ENCODE results near the gene ANKRD65.

Gene ANKRD65

GRCh38 chr1:1374929-1375662, 46.0 kb downstream of the ANKRD65 start, which contains the start of gene AURKAIP1:
TSS of gene AURKAIP1 (minus strand) at chr1:1375207. CDS start at chr1:1374756, 451 bp downstream.
- FAIRE-seq (no peak), DNase-seq (ENCODE audit: insufficient read length, low spot score) (peak; percentile 81)
- TF ChIP-seq CTCF (IDR thresholded peaks at IDR 0.05; ENCODE audit: insufficient read depth, missing control alignments), result no peak

DNA sequence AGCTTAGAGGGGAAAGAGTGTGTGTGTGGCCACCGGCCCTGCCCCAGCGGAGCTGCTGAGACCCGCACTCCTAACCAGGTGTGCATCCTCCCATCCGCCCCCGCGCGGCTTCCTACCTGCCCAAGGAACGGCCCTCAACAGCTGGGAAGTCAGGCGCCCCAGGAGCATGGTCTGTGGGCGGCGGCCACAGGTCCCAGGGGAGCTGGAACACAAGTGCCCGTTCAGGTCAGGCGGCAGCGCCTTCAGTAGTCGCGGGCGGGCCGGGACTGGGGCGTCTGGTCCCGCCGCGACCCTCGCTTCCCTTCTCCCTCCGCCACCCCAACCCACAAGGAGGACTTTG, 46.5 kb downstream of the ANKRD65 start:
- TF ChIP-seq CTCF (IDR thresholded peaks at IDR 0.05; ENCODE audit: insufficient read depth, missing control alignments), result no peak
- DNase-seq (ENCODE audit: insufficient read length, low spot score) (no peak), FAIRE-seq (no peak)

GRCh38 chr1:1373815-1374588, 47.1 kb downstream of the ANKRD65 start:
- FAIRE-seq (no peak), DNase-seq (ENCODE audit: insufficient read length, low spot score) (no peak)
- no peak for TF ChIP-seq CTCF (IDR thresholded peaks at IDR 0.05; ENCODE audit: insufficient read depth, missing control alignments)

DNA sequence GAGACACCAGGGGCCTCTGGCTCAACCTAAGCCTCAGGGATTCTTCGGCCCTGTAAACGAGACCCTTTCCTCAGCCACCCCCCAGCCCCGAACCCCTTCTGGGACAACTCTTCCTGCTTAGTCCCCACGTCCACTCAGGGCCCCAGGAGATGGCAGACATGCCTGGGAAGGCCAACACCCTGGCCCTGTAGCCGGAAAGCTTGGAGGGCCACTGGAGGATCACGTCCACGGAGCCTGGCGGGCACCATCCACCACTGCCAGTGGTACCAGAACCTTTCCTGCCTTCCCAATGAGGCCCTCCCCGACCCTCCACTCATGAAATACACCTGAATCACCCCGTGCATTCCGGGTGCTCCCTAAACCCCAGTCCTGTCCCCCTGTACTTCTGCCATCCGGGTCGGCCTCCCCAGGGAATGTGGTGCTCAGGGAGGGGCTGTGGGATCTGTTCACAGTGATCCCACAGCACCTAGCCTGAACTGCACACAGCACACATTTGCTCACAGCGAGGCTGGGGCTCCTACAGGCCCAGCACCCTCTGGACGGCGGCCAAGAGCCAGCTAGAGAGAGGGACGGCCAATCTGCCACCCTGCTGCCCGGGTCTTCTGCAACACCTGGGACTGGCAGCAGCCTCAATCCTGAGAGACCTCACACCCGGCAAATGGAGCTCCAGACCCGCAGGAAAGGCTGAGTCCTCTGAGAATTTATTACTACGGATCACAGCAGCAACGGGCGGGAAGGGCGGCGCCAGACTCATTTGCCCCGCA, 47.8 kb downstream of the ANKRD65 start:
- TF ChIP-seq CTCF (IDR thresholded peaks at IDR 0.05; ENCODE audit: insufficient read depth, missing control alignments), result no peak
- no peak for FAIRE-seq
- DNase-seq (ENCODE audit: insufficient read length, low spot score), result no peak

- DNase-seq (ENCODE audit: insufficient read length, low spot score) (no peak), FAIRE-seq (no peak)
Measured at GRCh38 chr1:1371746-1372711, 49.0 kb downstream of the ANKRD65 start.

More at GRCh38 chr1:1371746-1372711, 49.0 kb downstream of the ANKRD65 start:
- TF ChIP-seq CTCF (IDR thresholded peaks at IDR 0.05; ENCODE audit: insufficient read depth, missing control alignments), result peak; percentile 63
